Naive thymus-derived CD4-positive, alpha-beta T cell (primary cell): ENCODE data around the gene PEX19. TPM values are rescaled to one million over a fixed set of nuclear protein-coding genes. Genes with fewer than 3 reads are reported as not detected.

Experiments used
- ATAC-seq: fragments of 150-1000 bp; cut with Tn5 transposase; 2 replicates; pipeline ENCODE4 v1.10.0; 2021; ENCODE audit warnings: mild to moderate bottlenecking, moderate library complexity
- CTCF ChIA-PET: fragments of 350-600 bp; sonication (Branson Sonifier 250); formaldehyde crosslinking; loops from one replicate; lab custom pipeline; 2021; ENCODE audit warnings: antibody characterized with exemption; lab: Charles Lee
- POLR2A ChIA-PET: fragments of 350-600 bp; sonication (Branson Sonifier 250); formaldehyde crosslinking; loops from one replicate; lab custom pipeline; 2021; ENCODE audit warnings: antibody characterized with exemption, inconsistent platforms; lab: Charles Lee
- DNase-seq, 9 donors: peaks; one replicate each; pipeline versions ENCODE4 v3.0.0 to v3.0.0-alpha.2; 2020 to 2022; ENCODE audit warnings: mixed read lengths in 1 of 9
- H3K27ac ChIP-seq: one replicate; pipeline ENCODE4 v1.7.0; 2013; ENCODE audit warnings: mild to moderate bottlenecking, low read depth, low read length, moderate library complexity
- H3K27me3 ChIP-seq, 2 donors: one replicate each; pipeline ENCODE4 v1.7.0; 2013; ENCODE audit warnings: low read length in 2 of 2, mild to moderate bottlenecking in 2 of 2, moderate library complexity in 2 of 2; ENCODE audit not compliant: control insufficient read depth in 2 of 2, insufficient read depth in 2 of 2
- H3K36me3 ChIP-seq, 3 experiments: 1 replicate in 2 of 3; 2 replicates in 1 of 3; pipeline ENCODE4 v1.7.0; 2013; ENCODE audit warnings: low read length in 3 of 3, mild to moderate bottlenecking in 3 of 3, moderate library complexity in 1 of 3; ENCODE audit not compliant: insufficient read depth in 3 of 3, control insufficient read depth in 2 of 3
- H3K4me1 ChIP-seq, 2 donors: one replicate each; pipeline ENCODE4 v1.7.0; 2013; ENCODE audit warnings: low read length in 2 of 2, mild to moderate bottlenecking in 2 of 2, moderate library complexity in 1 of 2; ENCODE audit not compliant: control insufficient read depth in 2 of 2, insufficient read depth in 2 of 2
- H3K4me3 ChIP-seq: 2 replicates; pipeline ENCODE4 v1.7.0; 2013; ENCODE audit warnings: mild to moderate bottlenecking, low read length
- H3K9me3 ChIP-seq, 3 experiments: 1 replicate in 2 of 3; 2 replicates in 1 of 3; pipeline ENCODE4 v1.7.0; 2013; ENCODE audit warnings: low read length in 3 of 3; ENCODE audit not compliant: control insufficient read depth in 2 of 3
- H3K27ac Mint-ChIP-seq, 9 donors: one replicate each; pipeline ENCODE4 v1.8.0; 2020 to 2022; ENCODE audit warnings: mixed read lengths in 9 of 9, mild to moderate bottlenecking in 8 of 9, moderate library complexity in 5 of 9, inconsistent platforms in 2 of 9
- H3K27me3 Mint-ChIP-seq, 5 donors: one replicate each; pipeline ENCODE4 v1.8.0; 2021 to 2022; ENCODE audit warnings: mixed read lengths in 5 of 5, mild to moderate bottlenecking in 1 of 5
- H3K36me3 Mint-ChIP-seq, 5 donors: one replicate each; pipeline ENCODE4 v1.8.0; 2020 to 2022; ENCODE audit warnings: mixed read lengths in 5 of 5, mild to moderate bottlenecking in 3 of 5, inconsistent platforms in 1 of 5
- H3K4me1 Mint-ChIP-seq, 7 donors: one replicate each; pipeline ENCODE4 v1.8.0; 2020 to 2022; ENCODE audit warnings: mixed read lengths in 7 of 7, mild to moderate bottlenecking in 3 of 7, inconsistent platforms in 1 of 7
- H3K4me3 Mint-ChIP-seq, 10 donors: one replicate each; pipeline ENCODE4 v1.8.0; 2020 to 2022; ENCODE audit warnings: mild to moderate bottlenecking in 10 of 10, mixed read lengths in 10 of 10, moderate library complexity in 6 of 10, inconsistent platforms in 2 of 10
- H3K9me3 Mint-ChIP-seq, 11 donors: one replicate each; pipeline ENCODE4 v1.8.0; 2020 to 2022; ENCODE audit warnings: mixed read lengths in 11 of 11, mild to moderate bottlenecking in 4 of 11, inconsistent platforms in 1 of 11, moderate library complexity in 1 of 11
- intact Hi-C, 2 donors: fragments of 100-400 bp; cut with micrococcal nuclease; formaldehyde crosslinking; loops; one replicate each; pipeline ENCODE4 v1.15.1; 2023
- polyA plus RNA-seq, 2 donors: library from polyadenylated mRNA; unstranded; fragments of 300-500 nt; fragmentation: Illumina TruSeq; gene quantifications; one replicate each; pipeline ENCODE4 v1.2.3, GENCODE V29; 2021
- total RNA-seq, 6 experiments: library from RNA in 5 of 6; stranded (reverse) in 5 of 6; gene quantifications; 1 replicate in 5 of 6; 2 replicates in 1 of 6; pipeline ENCODE4 v1.2.3 and lab custom pipeline; 2021 to 2026

Gene PEX19
- total and polyA plus RNA-seq, 7 experiments from 2014 or later = 37.9 to 66.1 (median 55.6) TPM

GRCh38 chr1:160260406-160261382 is 24.2 kb downstream of the PEX19 start:
- POLR2A ChIA-PET = interaction anchor here (0.6 to 7.6 kb wide), 14 partner anchors 10 to 164 kb away, joined by 3 to 99 read pairs (median 6); partner anchors contain the start of genes COPA, IGSF8, NCSTN and PEA15
- H3K4me3 ChIP-seq = peak overlapping the region; percentile 66
- intact Hi-C loops = loop anchor here (1.0 to 10.0 kb wide), 10 partner anchors 31 to 1248 kb away; partner anchors contain the start of genes AIM2 (in 1 of the 2), APOA2 (in 1 of the 2), DUSP23 (in 1 of the 2) and PEA15 (in 1 of the 2)

GRCh38 chr1:160258177-160258798 is 26.6 kb downstream of the PEX19 start:
- ChIA-PET CTCF (interaction anchor here (2.3 kb wide), 2 partner anchors 33 to 157 kb away, joined by 6 to 8 read pairs; no protein-coding TSS in a partner anchor), POLR2A (interaction anchor here (1.2 kb wide), 1 partner anchor 26 kb away, joined by 4 read pairs; the partner anchor contains the start of gene PEX19)
- H3K36me3 ChIP-seq = peaks cover 0 to 6% (median 0%) of the 10 kb centered on the region in 3 experiments
- peaks cover 16 to 29% of the 10 kb centered on the region in 2 donors for H3K4me1 ChIP-seq
- Mint-ChIP-seq H3K4me3 (peak overlapping the region in 4 of 10 donors; percentile 2 to 47 (median 8)), H3K4me1 (peaks cover 18 to 63% (median 44%) of the 10 kb centered on the region in 7 donors), H3K9me3 (peaks cover 0 to 5% (median 0%) of the 10 kb centered on the region in 11 donors), H3K36me3 (peaks cover 0 to 17% (median 4%) of the 10 kb centered on the region in 5 donors), H3K27ac (peak overlapping the region in 6 of 9 donors; percentile 32 to 76 (median 60)), H3K27me3 (peaks cover 0 to 3% (median 0%) of the 10 kb centered on the region in 5 donors)
- no peak overlapping the region for H3K27ac ChIP-seq
- no peaks in the 10 kb centered on the region for H3K9me3 ChIP-seq
- intact Hi-C loops = no loop called here
- DNase-seq = no peak
- H3K4me3 ChIP-seq = no peak overlapping the region
- no peak for ATAC-seq
- H3K27me3 ChIP-seq = no peaks in the 10 kb centered on the region

More at GRCh38 chr1:160260406-160261382, 24.2 kb downstream of the PEX19 start:
- Mint-ChIP-seq H3K36me3 (peaks cover 0 to 14% (median 4%) of the 10 kb centered on the region in 5 donors), H3K27me3 (peaks cover 0 to 3% (median 0%) of the 10 kb centered on the region in 5 donors), H3K4me1 (peaks cover 23 to 71% (median 50%) of the 10 kb centered on the region in 7 donors), H3K9me3 (peaks cover 0 to 5% (median 0%) of the 10 kb centered on the region in 11 donors), H3K27ac (peak overlapping the region; percentile 94 to 100 (median 96)), H3K4me3 (peak overlapping the region; percentile 82 to 100 (median 97))
- peak in 1 of 9 donors; percentile 3 for DNase-seq
- Histone ChIP-seq H3K27me3 (no peaks in the 10 kb centered on the region), H3K4me1 (peaks cover 22 to 29% of the 10 kb centered on the region in 2 donors), H3K27ac (peak overlapping the region; percentile 93), H3K9me3 (no peaks in the 10 kb centered on the region), H3K36me3 (peaks cover 0 to 6% (median 0%) of the 10 kb centered on the region in 3 experiments)
- no peak for ATAC-seq
- CTCF ChIA-PET = interaction anchor here (1.3 to 2.5 kb wide), 3 partner anchors 9 to 65 kb away, joined by 3 to 17 read pairs (median 8); no protein-coding TSS in a partner anchor

GRCh38 chr1:160257411-160258015 is 27.4 kb downstream of the PEX19 start:
- POLR2A ChIA-PET = interaction anchor here (0.8 to 1.7 kb wide), 4 partner anchors 13 to 335 kb away, joined by 3 to 11 read pairs (median 4); partner anchors contain the start of gene PEX19
- intact Hi-C loops = no loop called here

GRCh38 chr1:160256396-160257046 is 28.4 kb downstream of the PEX19 start:
- ChIA-PET CTCF (interaction anchor here (1.0 to 2.3 kb wide), 2 partner anchors 35 to 60 kb away, joined by 4 to 8 read pairs; no protein-coding TSS in a partner anchor), POLR2A (interaction anchor here (0.8 to 1.7 kb wide), 3 partner anchors 12 to 334 kb away, joined by 3 to 11 read pairs (median 4); no protein-coding TSS in a partner anchor)
- Mint-ChIP-seq H3K9me3 (peaks cover 0 to under 1% (median 0%) of the 10 kb centered on the region in 11 donors), H3K27ac (peak overlapping the region in 6 of 9 donors; percentile 26 to 68 (median 32)), H3K36me3 (peaks cover 0 to 21% (median 11%) of the 10 kb centered on the region in 5 donors), H3K27me3 (no peaks in the 10 kb centered on the region), H3K4me1 (peaks cover 26 to 65% (median 53%) of the 10 kb centered on the region in 7 donors), H3K4me3 (no peak overlapping the region)
- no peaks in the 10 kb centered on the region for H3K27me3 ChIP-seq
- DNase-seq = no peak
- H3K27ac ChIP-seq = peak overlapping the region; percentile 24
- intact Hi-C loops = no loop called here
- H3K36me3 ChIP-seq = no peaks in the 10 kb centered on the region
- H3K4me3 ChIP-seq = no peak overlapping the region
- ATAC-seq = no peak
- peaks cover 12 to 25% of the 10 kb centered on the region in 2 donors for H3K4me1 ChIP-seq
- H3K9me3 ChIP-seq = no peaks in the 10 kb centered on the region

More at GRCh38 chr1:160257411-160258015, 27.4 kb downstream of the PEX19 start:
- Mint-ChIP-seq H3K27me3 (peaks cover 0 to 3% (median 0%) of the 10 kb centered on the region in 5 donors), H3K36me3 (peaks cover 0 to 22% (median 8%) of the 10 kb centered on the region in 5 donors), H3K27ac (peak overlapping the region in 7 of 9 donors; percentile 9 to 84 (median 63)), H3K4me3 (no peak overlapping the region), H3K4me1 (peaks cover 18 to 59% (median 48%) of the 10 kb centered on the region in 7 donors), H3K9me3 (peaks cover 0 to 5% (median 0%) of the 10 kb centered on the region in 11 donors)
- Histone ChIP-seq H3K4me1 (peaks cover 12 to 25% of the 10 kb centered on the region in 2 donors), H3K9me3 (no peaks in the 10 kb centered on the region), H3K27ac (no peak overlapping the region), H3K36me3 (peaks cover 0 to 6% (median 0%) of the 10 kb centered on the region in 3 experiments), H3K27me3 (no peaks in the 10 kb centered on the region), H3K4me3 (no peak overlapping the region)
- no peak for DNase-seq
- CTCF ChIA-PET = interaction anchor here (1.0 to 2.3 kb wide), 2 partner anchors 34 to 61 kb away, joined by 4 to 8 read pairs; no protein-coding TSS in a partner anchor
- ATAC-seq = no peak

- H3K4me1 Mint-ChIP-seq = peaks cover 21 to 60% (median 50%) of the 10 kb centered on the region in 7 donors
These were observed 29.1 kb downstream of the PEX19 start for GRCh38 chr1:160255781-160256300.

More at GRCh38 chr1:160255781-160256300, 29.1 kb downstream of the PEX19 start:
- Histone ChIP-seq H3K4me1 (peaks cover 6 to 18% of the 10 kb centered on the region in 2 donors), H3K4me3 (no peak overlapping the region), H3K27ac (peak overlapping the region; percentile 10), H3K36me3 (no peaks in the 10 kb centered on the region), H3K27me3 (no peaks in the 10 kb centered on the region), H3K9me3 (no peaks in the 10 kb centered on the region)
- CTCF ChIA-PET = interaction anchor here (2.0 to 2.3 kb wide), 2 partner anchors 36 to 155 kb away, joined by 6 to 8 read pairs; no protein-coding TSS in a partner anchor
- DNase-seq (no peak), ATAC-seq (no peak)
- intact Hi-C loops = no loop called here
- Mint-ChIP-seq H3K4me3 (no peak overlapping the region), H3K36me3 (peaks cover 0 to 20% (median 11%) of the 10 kb centered on the region in 5 donors), H3K9me3 (no peaks in the 10 kb centered on the region), H3K27me3 (no peaks in the 10 kb centered on the region), H3K27ac (peak overlapping the region in 4 of 9 donors; percentile 26 to 59 (median 33))
- POLR2A ChIA-PET = interaction anchor here (1.7 kb wide), 1 partner anchor 12 kb away, joined by 11 read pairs; no protein-coding TSS in a partner anchor
